HL-60 (cell line): Measurements from ENCODE around the gene AUP1.

Experiments
- POLR2AphosphoS5 ChIP-seq: IDR thresholded peaks from 2 replicates; pipeline ENCODE4 v1.6.1; 2012; ENCODE audit warnings: low read depth
- SPI1 ChIP-seq: IDR thresholded peaks from 2 replicates; pipeline ENCODE4 v1.6.1; 2012; ENCODE audit warnings: low read depth, mild to moderate bottlenecking, borderline replicate concordance
- TF ChIP-seq, protein P1 (sequence below): IDR thresholded peaks from one replicate; pipeline ENCODE4 v1.5.1; 2011; ENCODE audit warnings: low read length, control low read depth, inconsistent platforms; ENCODE audit not compliant: insufficient read depth
- TF ChIP-seq, protein P2 (sequence below): IDR thresholded peaks from 2 replicates; pipeline ENCODE4 v1.6.1; 2012; ENCODE audit warnings: low read depth; ENCODE audit not compliant: insufficient replicate concordance

DNA sequence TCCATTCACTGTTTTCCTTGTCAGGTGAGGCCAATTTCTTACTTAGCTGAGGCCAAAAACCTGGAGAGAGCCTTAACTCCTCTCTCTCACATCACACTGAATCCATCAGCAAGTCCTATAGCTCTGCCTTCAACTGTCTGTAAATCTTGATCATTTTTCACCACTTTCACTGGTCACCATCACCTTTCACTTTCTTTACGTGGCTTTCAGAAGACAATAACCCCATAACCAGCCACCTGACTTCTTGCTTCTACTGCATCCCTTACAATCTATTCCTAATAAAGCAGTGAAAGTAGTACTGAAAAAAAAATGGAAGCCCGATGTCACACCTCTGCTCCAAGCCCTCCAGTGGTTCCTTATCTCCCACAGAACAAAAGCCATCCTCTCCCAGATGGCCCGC, 16.5 kb upstream of the AUP1 start:
- TF ChIP-seq, protein P1, sequence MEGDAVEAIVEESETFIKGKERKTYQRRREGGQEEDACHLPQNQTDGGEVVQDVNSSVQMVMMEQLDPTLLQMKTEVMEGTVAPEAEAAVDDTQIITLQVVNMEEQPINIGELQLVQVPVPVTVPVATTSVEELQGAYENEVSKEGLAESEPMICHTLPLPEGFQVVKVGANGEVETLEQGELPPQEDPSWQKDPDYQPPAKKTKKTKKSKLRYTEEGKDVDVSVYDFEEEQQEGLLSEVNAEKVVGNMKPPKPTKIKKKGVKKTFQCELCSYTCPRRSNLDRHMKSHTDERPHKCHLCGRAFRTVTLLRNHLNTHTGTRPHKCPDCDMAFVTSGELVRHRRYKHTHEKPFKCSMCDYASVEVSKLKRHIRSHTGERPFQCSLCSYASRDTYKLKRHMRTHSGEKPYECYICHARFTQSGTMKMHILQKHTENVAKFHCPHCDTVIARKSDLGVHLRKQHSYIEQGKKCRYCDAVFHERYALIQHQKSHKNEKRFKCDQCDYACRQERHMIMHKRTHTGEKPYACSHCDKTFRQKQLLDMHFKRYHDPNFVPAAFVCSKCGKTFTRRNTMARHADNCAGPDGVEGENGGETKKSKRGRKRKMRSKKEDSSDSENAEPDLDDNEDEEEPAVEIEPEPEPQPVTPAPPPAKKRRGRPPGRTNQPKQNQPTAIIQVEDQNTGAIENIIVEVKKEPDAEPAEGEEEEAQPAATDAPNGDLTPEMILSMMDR, result no peak
- TF ChIP-seq POLR2AphosphoS5 (no peak), SPI1 (no peak)
- TF ChIP-seq, protein P2, sequence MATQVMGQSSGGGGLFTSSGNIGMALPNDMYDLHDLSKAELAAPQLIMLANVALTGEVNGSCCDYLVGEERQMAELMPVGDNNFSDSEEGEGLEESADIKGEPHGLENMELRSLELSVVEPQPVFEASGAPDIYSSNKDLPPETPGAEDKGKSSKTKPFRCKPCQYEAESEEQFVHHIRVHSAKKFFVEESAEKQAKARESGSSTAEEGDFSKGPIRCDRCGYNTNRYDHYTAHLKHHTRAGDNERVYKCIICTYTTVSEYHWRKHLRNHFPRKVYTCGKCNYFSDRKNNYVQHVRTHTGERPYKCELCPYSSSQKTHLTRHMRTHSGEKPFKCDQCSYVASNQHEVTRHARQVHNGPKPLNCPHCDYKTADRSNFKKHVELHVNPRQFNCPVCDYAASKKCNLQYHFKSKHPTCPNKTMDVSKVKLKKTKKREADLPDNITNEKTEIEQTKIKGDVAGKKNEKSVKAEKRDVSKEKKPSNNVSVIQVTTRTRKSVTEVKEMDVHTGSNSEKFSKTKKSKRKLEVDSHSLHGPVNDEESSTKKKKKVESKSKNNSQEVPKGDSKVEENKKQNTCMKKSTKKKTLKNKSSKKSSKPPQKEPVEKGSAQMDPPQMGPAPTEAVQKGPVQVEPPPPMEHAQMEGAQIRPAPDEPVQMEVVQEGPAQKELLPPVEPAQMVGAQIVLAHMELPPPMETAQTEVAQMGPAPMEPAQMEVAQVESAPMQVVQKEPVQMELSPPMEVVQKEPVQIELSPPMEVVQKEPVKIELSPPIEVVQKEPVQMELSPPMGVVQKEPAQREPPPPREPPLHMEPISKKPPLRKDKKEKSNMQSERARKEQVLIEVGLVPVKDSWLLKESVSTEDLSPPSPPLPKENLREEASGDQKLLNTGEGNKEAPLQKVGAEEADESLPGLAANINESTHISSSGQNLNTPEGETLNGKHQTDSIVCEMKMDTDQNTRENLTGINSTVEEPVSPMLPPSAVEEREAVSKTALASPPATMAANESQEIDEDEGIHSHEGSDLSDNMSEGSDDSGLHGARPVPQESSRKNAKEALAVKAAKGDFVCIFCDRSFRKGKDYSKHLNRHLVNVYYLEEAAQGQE, result no peak
